ENCODE measurements around the gene ZNF76.

Gene ZNF76

DNA sequence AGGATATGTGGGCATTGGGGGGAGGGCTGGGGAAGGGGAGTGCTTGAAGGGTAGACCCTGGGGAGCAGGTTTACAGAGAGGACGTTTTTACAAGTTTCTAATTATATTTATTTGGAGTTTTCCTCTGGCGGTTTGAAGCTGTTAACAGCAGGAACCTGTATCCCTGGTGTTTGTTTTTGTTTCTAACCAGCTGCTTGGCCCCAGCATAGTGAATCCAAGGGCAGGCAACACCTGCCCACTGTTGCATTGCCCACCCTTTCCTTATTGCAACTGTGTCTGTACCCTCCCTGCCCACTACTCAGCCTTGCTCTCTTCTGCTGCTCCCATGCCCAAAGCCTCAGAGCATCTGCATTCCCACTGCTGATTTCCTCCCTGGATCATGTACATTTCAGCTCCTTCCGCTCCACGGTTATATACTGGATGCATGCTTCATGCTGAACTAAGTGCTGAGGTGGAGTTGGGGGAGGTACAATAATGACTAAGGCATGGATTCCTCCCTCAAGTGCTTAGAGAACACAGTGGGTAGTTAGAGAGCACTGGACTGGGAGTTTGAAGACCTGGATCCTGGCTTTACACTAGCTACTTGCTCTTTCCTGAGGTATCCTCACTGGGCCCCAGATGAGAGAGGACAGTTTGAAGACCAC, 39.7 kb upstream of the ZNF76 start:
- Histone ChIP-seq H3K4me1 (ENCODE audit: control insufficient read depth, insufficient read depth, low read length) (peaks cover 29% of the 10 kb centered on the region), H3K9me3 (replicated peaks; ENCODE audit: low read length) (no peaks in the 10 kb centered on the region), H3K9ac (ENCODE audit: low read depth, low read length) (no peak overlapping the region), H3K27me3 (ENCODE audit: control insufficient read depth, insufficient read depth, low read length) (no peaks in the 10 kb centered on the region), H3K4me3 (ENCODE audit: low read length) (no peak overlapping the region), H3K36me3 (ENCODE audit: insufficient read depth, low read length) (peaks cover 12% of the 10 kb centered on the region), H3K4me2 (ENCODE audit: low read length) (no peak overlapping the region)

- peaks cover 20% of the 10 kb centered on the region for H3K4me1 ChIP-seq (ENCODE audit: control insufficient read depth, insufficient read depth, low read length)
- no peak overlapping the region for H3K9ac ChIP-seq (ENCODE audit: low read depth, low read length)
- no peaks in the 10 kb centered on the region for H3K9me3 ChIP-seq (replicated peaks; ENCODE audit: low read length)
- peaks cover 12% of the 10 kb centered on the region for H3K36me3 ChIP-seq (ENCODE audit: insufficient read depth, low read length)
- no peak overlapping the region for H3K4me2 ChIP-seq (ENCODE audit: low read length)
- no peaks in the 10 kb centered on the region for H3K27me3 ChIP-seq (ENCODE audit: control insufficient read depth, insufficient read depth, low read length)
- no peak overlapping the region for H3K4me3 ChIP-seq (ENCODE audit: low read length)
Observed at GRCh38 chr6:35220711-35221110, 38.8 kb upstream of the ZNF76 start.

DNA sequence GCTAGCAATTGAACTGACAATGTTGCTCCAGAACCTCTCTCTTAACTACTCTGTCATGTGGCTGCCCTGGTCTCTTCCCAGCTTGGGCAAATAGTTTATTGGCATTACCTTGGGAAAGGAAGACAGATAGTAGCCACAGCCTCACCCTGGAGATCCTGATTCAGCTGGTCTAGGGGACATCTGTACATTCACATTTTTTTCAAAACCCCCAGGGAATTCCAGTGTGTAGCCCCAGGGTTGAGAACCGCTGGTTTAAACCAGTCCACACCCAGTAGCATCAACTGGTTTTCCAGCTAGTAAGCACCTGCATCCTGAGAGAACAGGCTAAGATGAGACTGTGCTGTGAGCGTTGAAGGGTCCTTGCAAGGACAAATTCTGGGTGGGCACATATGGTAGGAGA, 36.1 kb upstream of the ZNF76 start:
- H3K4me3 ChIP-seq (ENCODE audit: low read length) = no peak overlapping the region
- H3K4me1 ChIP-seq (ENCODE audit: control insufficient read depth, insufficient read depth, low read length) = peaks cover 2% of the 10 kb centered on the region
- peaks cover 9% of the 10 kb centered on the region for H3K36me3 ChIP-seq (ENCODE audit: insufficient read depth, low read length)
- H3K27me3 ChIP-seq (ENCODE audit: control insufficient read depth, insufficient read depth, low read length) = no peaks in the 10 kb centered on the region
- no peak overlapping the region for H3K9ac ChIP-seq (ENCODE audit: low read depth, low read length)
- no peaks in the 10 kb centered on the region for H3K9me3 ChIP-seq (replicated peaks; ENCODE audit: low read length)
- no peak overlapping the region for H3K4me2 ChIP-seq (ENCODE audit: low read length)

GRCh38 chr6:35224720-35225119, 34.8 kb upstream of the ZNF76 start:
- Histone ChIP-seq H3K9me3 (replicated peaks; ENCODE audit: low read length) (no peaks in the 10 kb centered on the region), H3K4me2 (ENCODE audit: low read length) (no peak overlapping the region), H3K4me3 (ENCODE audit: low read length) (no peak overlapping the region), H3K9ac (ENCODE audit: low read depth, low read length) (no peak overlapping the region), H3K4me1 (ENCODE audit: control insufficient read depth, insufficient read depth, low read length) (no peaks in the 10 kb centered on the region), H3K27me3 (ENCODE audit: control insufficient read depth, insufficient read depth, low read length) (no peaks in the 10 kb centered on the region), H3K36me3 (ENCODE audit: insufficient read depth, low read length) (peaks cover 13% of the 10 kb centered on the region)

DNA sequence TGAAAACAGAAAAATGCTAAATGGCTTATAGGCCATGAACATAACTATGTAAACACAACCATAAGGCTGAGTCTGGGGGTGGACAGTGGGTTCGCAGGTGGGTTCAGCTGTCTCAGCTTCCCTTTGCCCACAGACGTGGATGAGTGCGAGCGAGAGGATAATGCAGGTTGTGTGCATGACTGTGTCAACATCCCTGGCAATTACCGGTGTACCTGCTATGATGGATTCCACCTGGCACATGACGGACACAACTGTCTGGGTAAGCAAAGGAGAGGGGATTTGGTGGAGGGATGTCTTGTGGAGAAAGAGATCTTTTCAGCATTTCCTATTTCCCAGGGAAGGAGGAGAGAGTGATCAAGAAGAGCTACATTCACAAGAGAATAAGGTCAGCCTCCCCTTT, 31.1 kb upstream of the ZNF76 start:
- H3K27me3 ChIP-seq (ENCODE audit: control insufficient read depth, insufficient read depth, low read length) = no peaks in the 10 kb centered on the region
- H3K4me2 ChIP-seq (ENCODE audit: low read length) = no peak overlapping the region
- H3K36me3 ChIP-seq (ENCODE audit: insufficient read depth, low read length) = peaks cover 35% of the 10 kb centered on the region
- no peaks in the 10 kb centered on the region for H3K4me1 ChIP-seq (ENCODE audit: control insufficient read depth, insufficient read depth, low read length)
- no peak overlapping the region for H3K9ac ChIP-seq (ENCODE audit: low read depth, low read length)
- H3K9me3 ChIP-seq (replicated peaks; ENCODE audit: low read length) = no peaks in the 10 kb centered on the region
- H3K4me3 ChIP-seq (ENCODE audit: low read length) = no peak overlapping the region

- Histone ChIP-seq H3K9ac (ENCODE audit: low read depth, low read length) (no peak overlapping the region), H3K9me3 (replicated peaks; ENCODE audit: low read length) (no peaks in the 10 kb centered on the region), H3K4me3 (ENCODE audit: low read length) (no peak overlapping the region), H3K36me3 (ENCODE audit: insufficient read depth, low read length) (peaks cover 38% of the 10 kb centered on the region), H3K4me1 (ENCODE audit: control insufficient read depth, insufficient read depth, low read length) (no peaks in the 10 kb centered on the region), H3K4me2 (ENCODE audit: low read length) (no peak overlapping the region), H3K27me3 (ENCODE audit: control insufficient read depth, insufficient read depth, low read length) (no peaks in the 10 kb centered on the region)
Observed at GRCh38 chr6:35229304-35229703, 30.2 kb upstream of the ZNF76 start.

DNA sequence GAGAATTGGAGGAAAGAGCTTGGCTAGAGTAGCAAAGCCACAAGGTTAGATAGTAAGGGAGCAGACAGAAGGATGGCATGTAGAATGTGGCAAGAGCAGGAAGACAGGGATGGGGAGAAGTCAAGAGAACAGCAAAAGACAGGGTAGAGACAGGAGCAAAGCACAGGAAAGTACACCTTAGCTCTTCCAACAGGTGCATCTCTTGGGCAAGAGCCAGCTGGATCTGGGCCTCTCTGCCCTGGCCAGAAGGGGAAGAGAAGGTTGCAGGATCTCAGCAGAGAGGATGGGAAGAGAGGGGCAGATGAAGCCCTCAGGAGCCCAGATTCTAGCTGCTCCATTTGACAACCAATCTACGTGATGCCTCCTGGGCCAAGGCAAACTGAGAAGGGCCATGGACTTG, 29.0 kb upstream of the ZNF76 start:
- H3K27me3 ChIP-seq (ENCODE audit: control insufficient read depth, insufficient read depth, low read length) = no peaks in the 10 kb centered on the region
- no peak overlapping the region for H3K4me3 ChIP-seq (ENCODE audit: low read length)
- no peak overlapping the region for H3K4me2 ChIP-seq (ENCODE audit: low read length)
- no peak overlapping the region for H3K9ac ChIP-seq (ENCODE audit: low read depth, low read length)
- peaks cover 46% of the 10 kb centered on the region for H3K36me3 ChIP-seq (ENCODE audit: insufficient read depth, low read length)
- H3K9me3 ChIP-seq (replicated peaks; ENCODE audit: low read length) = no peaks in the 10 kb centered on the region
- H3K4me1 ChIP-seq (ENCODE audit: control insufficient read depth, insufficient read depth, low read length) = no peaks in the 10 kb centered on the region

GRCh38 chr6:35230950-35231349, 28.6 kb upstream of the ZNF76 start:
- Histone ChIP-seq H3K4me3 (ENCODE audit: low read length) (no peak overlapping the region), H3K9ac (ENCODE audit: low read depth, low read length) (no peak overlapping the region), H3K4me1 (ENCODE audit: control insufficient read depth, insufficient read depth, low read length) (no peaks in the 10 kb centered on the region), H3K9me3 (replicated peaks; ENCODE audit: low read length) (no peaks in the 10 kb centered on the region), H3K4me2 (ENCODE audit: low read length) (no peak overlapping the region), H3K36me3 (ENCODE audit: insufficient read depth, low read length) (peaks cover 46% of the 10 kb centered on the region), H3K27me3 (ENCODE audit: control insufficient read depth, insufficient read depth, low read length) (no peaks in the 10 kb centered on the region)

DNA sequence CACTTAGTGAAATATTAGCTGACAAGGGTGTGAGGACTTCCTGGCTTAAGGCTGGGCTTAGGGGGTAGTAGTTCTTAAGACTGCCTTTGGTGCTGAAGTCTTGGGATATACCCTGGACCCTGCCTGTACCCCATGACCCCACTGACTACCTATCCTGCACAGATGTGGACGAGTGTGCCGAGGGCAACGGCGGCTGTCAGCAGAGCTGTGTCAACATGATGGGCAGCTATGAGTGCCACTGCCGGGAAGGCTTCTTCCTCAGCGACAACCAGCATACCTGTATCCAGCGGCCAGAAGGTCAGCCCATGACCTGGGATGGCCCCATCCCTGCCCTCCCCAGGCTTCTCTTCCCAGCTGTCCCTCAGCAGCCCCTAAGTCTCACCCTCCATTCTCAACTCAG, 28.0 kb upstream of the ZNF76 start:
- no peak overlapping the region for H3K9ac ChIP-seq (ENCODE audit: low read depth, low read length)
- H3K4me3 ChIP-seq (ENCODE audit: low read length) = no peak overlapping the region
- no peaks in the 10 kb centered on the region for H3K27me3 ChIP-seq (ENCODE audit: control insufficient read depth, insufficient read depth, low read length)
- no peaks in the 10 kb centered on the region for H3K9me3 ChIP-seq (replicated peaks; ENCODE audit: low read length)
- peaks cover 51% of the 10 kb centered on the region for H3K36me3 ChIP-seq (ENCODE audit: insufficient read depth, low read length)
- no peaks in the 10 kb centered on the region for H3K4me1 ChIP-seq (ENCODE audit: control insufficient read depth, insufficient read depth, low read length)
- H3K4me2 ChIP-seq (ENCODE audit: low read length) = no peak overlapping the region

DNA sequence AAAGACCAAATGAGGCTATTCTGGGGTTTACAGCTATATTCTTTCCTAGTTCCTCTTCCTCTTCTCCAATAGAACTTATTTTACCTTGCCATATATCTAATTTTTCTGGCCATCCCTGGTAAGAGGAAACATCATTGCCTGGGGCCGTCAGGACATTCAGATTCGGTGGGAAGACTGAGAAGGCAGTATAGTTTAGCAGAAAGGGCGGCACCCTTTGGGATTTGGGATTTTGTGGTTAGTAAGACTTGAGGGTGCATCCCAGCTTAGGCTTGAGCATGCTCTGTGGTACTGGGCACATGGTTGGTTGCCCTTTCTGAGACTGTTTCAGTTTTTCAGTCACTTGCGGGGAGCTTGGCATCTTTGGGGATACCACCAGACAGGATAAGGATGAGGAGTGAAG, 24.6 kb upstream of the ZNF76 start:
- no peaks in the 10 kb centered on the region for H3K27me3 ChIP-seq (ENCODE audit: control insufficient read depth, insufficient read depth, low read length)
- peaks cover 61% of the 10 kb centered on the region for H3K36me3 ChIP-seq (ENCODE audit: insufficient read depth, low read length)
- no peak overlapping the region for H3K4me2 ChIP-seq (ENCODE audit: low read length)
- H3K9me3 ChIP-seq (replicated peaks; ENCODE audit: low read length) = no peaks in the 10 kb centered on the region
- H3K4me3 ChIP-seq (ENCODE audit: low read length) = no peak overlapping the region
- no peaks in the 10 kb centered on the region for H3K4me1 ChIP-seq (ENCODE audit: control insufficient read depth, insufficient read depth, low read length)
- no peak overlapping the region for H3K9ac ChIP-seq (ENCODE audit: low read depth, low read length)

- no peaks in the 10 kb centered on the region for H3K4me1 ChIP-seq (ENCODE audit: control insufficient read depth, insufficient read depth, low read length)
- no peaks in the 10 kb centered on the region for H3K9me3 ChIP-seq (replicated peaks; ENCODE audit: low read length)
- H3K9ac ChIP-seq (ENCODE audit: low read depth, low read length) = no peak overlapping the region
- peaks cover 64% of the 10 kb centered on the region for H3K36me3 ChIP-seq (ENCODE audit: insufficient read depth, low read length)
- no peaks in the 10 kb centered on the region for H3K27me3 ChIP-seq (ENCODE audit: control insufficient read depth, insufficient read depth, low read length)
- no peak overlapping the region for H3K4me3 ChIP-seq (ENCODE audit: low read length)
- no peak overlapping the region for H3K4me2 ChIP-seq (ENCODE audit: low read length)
Observed at GRCh38 chr6:35236223-35236622, 23.3 kb upstream of the ZNF76 start.

- H3K4me1 ChIP-seq (ENCODE audit: control insufficient read depth, insufficient read depth, low read length) = no peaks in the 10 kb centered on the region
- H3K9me3 ChIP-seq (replicated peaks; ENCODE audit: low read length) = no peaks in the 10 kb centered on the region
- H3K9ac ChIP-seq (ENCODE audit: low read depth, low read length) = no peak overlapping the region
- no peak overlapping the region for H3K4me2 ChIP-seq (ENCODE audit: low read length)
- H3K36me3 ChIP-seq (ENCODE audit: insufficient read depth, low read length) = peaks cover 51% of the 10 kb centered on the region
- H3K27me3 ChIP-seq (ENCODE audit: control insufficient read depth, insufficient read depth, low read length) = no peaks in the 10 kb centered on the region
- no peak overlapping the region for H3K4me3 ChIP-seq (ENCODE audit: low read length)
Observed at GRCh38 chr6:35237476-35237875, 22.1 kb upstream of the ZNF76 start.
